Right lobe of liver (tissue), 6 donors: Measurements from ENCODE around the gene RCOR1. TPM values are rescaled to one million over a fixed set of nuclear protein-coding genes. Genes with fewer than 3 reads are reported as not detected.

Experiments
- ATAC-seq, 4 donors: fragments of 200-7000 bp; cut with Tn5 transposase; one replicate each; pipeline ENCODE4 v1.9.1; 2020; ENCODE audit warnings: mild to moderate bottlenecking in 4 of 4, moderate library complexity in 4 of 4
- DNase-seq, 3 donors: peaks; one replicate each; pipeline ENCODE4 v3.0.0-alpha.2; 2020
- H3K27ac ChIP-seq, 3 donors: fragments of 200-600 bp; one replicate each; pipeline ENCODE4 v1.8.0; 2022
- H3K27me3 ChIP-seq, 2 donors: fragments of 200-600 bp; one replicate each; pipeline ENCODE4 v1.8.0; 2022
- H3K36me3 ChIP-seq, 4 donors: fragments of 200-600 bp; sonication (generic) in 1 of 4; one replicate each; pipeline versions ENCODE4 v1.5.1 to v1.8.0; 2017 to 2022; ENCODE audit warnings: control low read depth in 1 of 4
- H3K4me1 ChIP-seq, 4 donors: fragments of 200-600 bp; sonication (generic) in 1 of 4; one replicate each; pipeline versions ENCODE4 v1.5.1 to v1.8.0; 2017 to 2022; ENCODE audit warnings: control low read depth in 1 of 4
- H3K4me3 ChIP-seq, 3 donors: fragments of 200-600 bp; one replicate each; pipeline ENCODE4 v1.8.0; 2022
- H3K9me3 ChIP-seq, 4 donors: fragments of 200-600 bp; sonication (generic) in 1 of 4; one replicate each; pipeline versions ENCODE4 v1.5.1 to v1.8.0; 2017 to 2022; ENCODE audit warnings: control low read depth in 1 of 4
- POLR2A ChIP-seq: fragments of 450-650 bp; IDR thresholded peaks from one replicate; pipeline ENCODE4 v1.6.1; 2017; ENCODE audit warnings: antibody characterized with exemption, mild to moderate bottlenecking
- WGBS: methylation state at CpG from one replicate; pipeline ENCODE4 v1.1.6; 2018; ENCODE audit warnings: low coverage, low lambda C conversion rate; ENCODE audit not compliant: insufficient coverage; ENCODE audit errors: missing lambda C conversion rate; 5-methylcytosine and 5-hydroxymethylcytosine counted together
- intact Hi-C, 2 donors: fragments of 100-400 bp; cut with DNase I; formaldehyde crosslinking; loops; one replicate each; pipeline versions ENCODE4 v1.11.2 to v1.14.1; 2022
- total RNA-seq, 6 experiments: library from RNA; depleted of rRNA in 2 of 6; stranded (reverse); fragments of >200 nt in 2 of 6; fragmentation: NEBNext Ultra II Directional in 3 of 6; extraction: Animal tissue kit (Norgen Biotek cat#: 25700) in 3 of 6; gene quantifications; one replicate each; pipeline versions ENCODE4 v1.1.0 to v1.2.4, GENCODE V29; 2016 to 2023
- TF ChIP-seq, protein P1 (sequence below), 4 donors: fragments of 200-600 bp in 3 of 4; fragments of 450-650 bp in 1 of 4; IDR thresholded peaks; one replicate each; pipeline versions ENCODE4 v1.5.1 to v1.8.0; 2016 to 2022; ENCODE audit warnings: antibody characterized with exemption in 4 of 4, mild to moderate bottlenecking in 2 of 4
- donor health status: DM: no; HTN: yes; CAD: no.
- donor health status: DM: no; HTN: no; CAD: no.
- donor health status: DM: no; HTN: no; CAD: no.
- donor health status: DM: no; HTN: yes; CAD: no.
- donor health status: DM: no; HTN: yes; CAD: no.

RCOR1 gene
- total RNA-seq, 6 experiments from 2014 or later, result 7.5 to 14.1 (median 8.7) TPM

DNA sequence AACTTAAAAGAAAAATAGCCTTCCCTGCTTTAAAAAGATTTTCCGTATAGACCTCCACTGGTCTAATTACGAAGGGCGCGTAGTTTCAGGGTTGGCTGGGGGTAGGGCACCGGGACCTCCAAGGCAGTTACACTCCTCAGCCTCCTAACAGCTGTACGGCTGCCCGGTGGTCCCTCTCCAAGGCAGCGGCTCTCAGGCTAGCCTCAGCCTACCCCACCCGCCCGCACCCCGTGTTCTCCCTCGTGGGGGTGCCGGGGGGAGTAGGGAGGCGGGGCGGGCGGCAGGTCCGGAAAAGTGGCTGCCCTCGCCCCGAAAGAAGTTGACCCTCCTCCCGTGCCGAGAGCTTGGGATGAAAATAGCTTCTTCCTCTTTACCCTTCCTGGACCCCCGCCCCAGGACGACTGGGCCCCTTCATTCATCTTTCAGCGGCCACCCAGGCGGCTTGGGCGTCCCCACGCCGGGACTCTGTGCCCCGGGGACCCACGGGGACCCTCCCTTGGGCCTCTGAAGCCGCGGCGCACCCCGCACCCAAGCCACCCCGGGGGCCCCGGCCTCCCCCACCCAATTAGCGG is 991 bp upstream of the RCOR1 start:
- ATAC-seq (no peak), DNase-seq (peak in 2 of 3 donors; percentile 47 to 66)
- no peaks in the 10 kb centered on the region for H3K9me3 ChIP-seq
- peak overlapping the region; percentile 85 to 92 (median 91) for H3K4me3 ChIP-seq
- H3K4me1 ChIP-seq, result peaks cover 0 to 15% (median 3%) of the 10 kb centered on the region in 4 donors
- no peak for TF ChIP-seq POLR2A
- TF ChIP-seq, protein P1, sequence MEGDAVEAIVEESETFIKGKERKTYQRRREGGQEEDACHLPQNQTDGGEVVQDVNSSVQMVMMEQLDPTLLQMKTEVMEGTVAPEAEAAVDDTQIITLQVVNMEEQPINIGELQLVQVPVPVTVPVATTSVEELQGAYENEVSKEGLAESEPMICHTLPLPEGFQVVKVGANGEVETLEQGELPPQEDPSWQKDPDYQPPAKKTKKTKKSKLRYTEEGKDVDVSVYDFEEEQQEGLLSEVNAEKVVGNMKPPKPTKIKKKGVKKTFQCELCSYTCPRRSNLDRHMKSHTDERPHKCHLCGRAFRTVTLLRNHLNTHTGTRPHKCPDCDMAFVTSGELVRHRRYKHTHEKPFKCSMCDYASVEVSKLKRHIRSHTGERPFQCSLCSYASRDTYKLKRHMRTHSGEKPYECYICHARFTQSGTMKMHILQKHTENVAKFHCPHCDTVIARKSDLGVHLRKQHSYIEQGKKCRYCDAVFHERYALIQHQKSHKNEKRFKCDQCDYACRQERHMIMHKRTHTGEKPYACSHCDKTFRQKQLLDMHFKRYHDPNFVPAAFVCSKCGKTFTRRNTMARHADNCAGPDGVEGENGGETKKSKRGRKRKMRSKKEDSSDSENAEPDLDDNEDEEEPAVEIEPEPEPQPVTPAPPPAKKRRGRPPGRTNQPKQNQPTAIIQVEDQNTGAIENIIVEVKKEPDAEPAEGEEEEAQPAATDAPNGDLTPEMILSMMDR (IDR thresholded peaks at IDR 0.05), result no peak
- H3K27me3 ChIP-seq, result no peaks in the 10 kb centered on the region
- peak overlapping the region; percentile 92 to 96 (median 95) for H3K27ac ChIP-seq
- intact Hi-C loops, result no loop called here
- no peaks in the 10 kb centered on the region for H3K36me3 ChIP-seq
- 2% methylated on average over 29 of the region's 37 CpGs for WGBS

DNA sequence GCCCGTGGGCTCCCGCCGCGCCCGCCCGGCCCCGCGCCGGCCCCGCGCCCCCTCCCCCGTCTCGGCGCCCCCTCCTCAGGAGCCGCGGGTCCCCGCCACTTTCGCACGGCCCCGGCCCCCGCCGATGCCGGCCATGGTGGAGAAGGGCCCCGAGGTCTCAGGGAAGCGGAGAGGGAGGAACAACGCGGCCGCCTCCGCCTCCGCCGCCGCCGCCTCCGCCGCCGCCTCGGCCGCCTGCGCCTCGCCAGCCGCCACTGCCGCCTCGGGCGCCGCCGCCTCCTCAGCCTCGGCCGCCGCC is 263 bp downstream of the RCOR1 start:
- intact Hi-C loops, result no loop called here
- Histone ChIP-seq H3K4me3 (peak overlapping the region; percentile 81 to 92 (median 91)), H3K36me3 (no peaks in the 10 kb centered on the region), H3K4me1 (peaks cover 0 to 15% (median 3%) of the 10 kb centered on the region in 4 donors), H3K9me3 (no peaks in the 10 kb centered on the region), H3K27me3 (no peaks in the 10 kb centered on the region), H3K27ac (peak overlapping the region; percentile 92 to 96 (median 95))
- DNase-seq, result no peak
- ATAC-seq, result no peak
- WGBS, result 0% methylated on average over 15 of the region's 49 CpGs
- TF ChIP-seq, protein P1 (IDR thresholded peaks at IDR 0.05), result no peak
- TF ChIP-seq POLR2A, result no peak

DNA sequence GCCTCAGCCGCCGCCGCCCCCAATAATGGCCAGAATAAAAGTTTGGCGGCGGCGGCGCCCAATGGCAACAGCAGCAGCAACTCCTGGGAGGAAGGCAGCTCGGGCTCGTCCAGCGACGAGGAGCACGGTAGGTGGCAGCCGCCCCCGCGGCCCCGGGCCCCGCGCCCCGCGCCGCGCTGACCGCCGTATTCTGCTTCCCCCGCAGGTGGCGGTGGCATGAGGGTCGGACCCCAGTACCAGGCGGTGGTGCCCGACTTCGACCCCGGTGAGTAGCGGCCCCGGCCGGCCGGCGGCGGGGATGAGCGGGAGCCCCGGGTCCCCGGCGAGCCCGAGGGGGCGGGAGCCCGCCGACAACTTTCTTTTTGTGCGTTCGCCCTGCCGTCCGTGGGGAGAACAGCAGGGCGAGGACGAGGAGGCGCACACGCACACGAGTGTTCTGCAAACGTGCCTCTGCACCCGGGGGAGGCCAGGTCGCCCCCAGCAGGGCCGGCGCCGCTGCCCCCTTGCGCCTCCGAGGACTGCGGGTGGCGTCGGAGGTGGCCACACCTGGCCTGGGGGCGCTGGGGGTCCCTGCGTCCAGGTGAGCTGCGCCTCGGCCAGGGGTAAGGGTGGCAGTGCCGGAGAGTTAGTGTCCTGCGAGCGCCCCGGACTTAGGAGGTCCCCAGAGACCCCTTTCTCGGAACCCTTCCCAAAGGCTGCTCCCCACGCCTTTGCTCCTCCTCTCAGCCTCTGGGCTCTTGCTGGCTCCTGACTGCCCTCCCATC is 794 bp downstream of the RCOR1 start:
- H3K4me1 ChIP-seq, result peaks cover 0 to 15% (median 3%) of the 10 kb centered on the region in 4 donors
- H3K4me3 ChIP-seq, result peak overlapping the region; percentile 81 to 92 (median 91)
- H3K9me3 ChIP-seq, result no peaks in the 10 kb centered on the region
- H3K27me3 ChIP-seq, result no peaks in the 10 kb centered on the region
- intact Hi-C loops, result no loop called here
- ATAC-seq, result peak in 2 of 4 donors; percentile 3 to 14
- peak; percentile 68 to 75 (median 70) for DNase-seq
- H3K27ac ChIP-seq, result peak overlapping the region; percentile 92 to 96 (median 95)
- no CpG with 5 or more reads among the region's 75 CpGs for WGBS
- TF ChIP-seq, protein P1 (IDR thresholded peaks at IDR 0.05), result peak in 3 of 4 donors; percentile 18 to 38 (median 26)
- no peak for TF ChIP-seq POLR2A
- H3K36me3 ChIP-seq, result no peaks in the 10 kb centered on the region

DNA sequence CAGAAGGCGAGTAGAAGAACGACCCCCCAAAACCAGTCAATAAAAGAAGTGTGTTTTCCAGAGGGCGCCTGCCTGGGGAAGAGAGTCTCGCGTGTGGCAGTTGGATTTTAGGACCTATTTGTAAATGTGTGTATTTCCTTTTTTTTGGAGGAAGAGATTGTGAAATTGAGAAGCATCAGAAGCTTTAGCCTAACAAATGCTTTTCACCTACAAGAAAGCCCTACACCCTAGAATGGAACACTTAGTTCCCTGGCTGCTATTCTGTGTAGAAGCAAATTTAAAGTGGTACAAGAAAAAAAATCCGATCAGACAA is 1.3 kb downstream of the RCOR1 start:
- DNase-seq (no peak), ATAC-seq (no peak)
- H3K9me3 ChIP-seq, result no peaks in the 10 kb centered on the region
- intact Hi-C loops, result no loop called here
- H3K4me3 ChIP-seq, result peak overlapping the region; percentile 81 to 92 (median 91)
- H3K27me3 ChIP-seq, result no peaks in the 10 kb centered on the region
- peak overlapping the region; percentile 92 to 96 (median 95) for H3K27ac ChIP-seq
- H3K36me3 ChIP-seq, result no peaks in the 10 kb centered on the region
- H3K4me1 ChIP-seq, result peaks cover 0 to 15% (median 3%) of the 10 kb centered on the region in 4 donors
- 0% methylated on average over 6 of the region's 6 CpGs for WGBS
- TF ChIP-seq, protein P1 (IDR thresholded peaks at IDR 0.05), result no peak
- no peak for TF ChIP-seq POLR2A
